KOPT-K1 (cell line): ENCODE measurements around the gene PABPC1L.
"Not testable (repeated sequence)": the region's sequence is repeated elsewhere in the genome, so short reads cannot be mapped to it uniquely, and the experiment has no call there.

Experiments used
- H3K27ac ChIP-seq: fragments of 200-600 bp; sonication (generic); 2 replicates; pipeline ENCODE4 v1.5.1; 2016; ENCODE audit warnings: antibody characterized with exemption, mild to moderate bottlenecking, low read depth, low read length; ENCODE audit not compliant: poor library complexity, severe bottlenecking
- H3K36me3 ChIP-seq: fragments of 200-600 bp; sonication (generic); 2 replicates; pipeline ENCODE4 v1.5.1; 2017; ENCODE audit warnings: antibody characterized with exemption, mild to moderate bottlenecking, low read length, moderate library complexity; ENCODE audit not compliant: insufficient read depth
- H3K9me3 ChIP-seq: fragments of 200-600 bp; sonication (generic); 2 replicates; pipeline ENCODE4 v1.5.1; 2017; ENCODE audit warnings: antibody characterized with exemption, low read length, mild to moderate bottlenecking; ENCODE audit not compliant: insufficient read depth, poor library complexity, severe bottlenecking

The PABPC1L gene

GRCh38 chr20:44909872-44910689, at the start of gene PABPC1L:
PABPC1L (plus strand) TSS chr20:44910060; CDS start chr20:44910144, 84 bp downstream.
- Histone ChIP-seq H3K9me3 (no peaks in the 10 kb centered on the region), H3K36me3 (peaks cover 70% of the 10 kb centered on the region), H3K27ac (peak within 1 kb of the TSS; percentile 64)

GRCh38 chr20:44861531-44862006, 48.3 kb upstream of the PABPC1L start:
- Histone ChIP-seq H3K36me3 (no peaks in the 10 kb centered on the region), H3K27ac (no peak overlapping the region), H3K9me3 (peaks cover 5% of the 10 kb centered on the region)

GRCh38 chr20:44862286-44862685, 47.6 kb upstream of the PABPC1L start:
- Histone ChIP-seq H3K9me3 (no peaks in the 10 kb centered on the region), H3K36me3 (no peaks in the 10 kb centered on the region), H3K27ac (no peak overlapping the region)

DNA sequence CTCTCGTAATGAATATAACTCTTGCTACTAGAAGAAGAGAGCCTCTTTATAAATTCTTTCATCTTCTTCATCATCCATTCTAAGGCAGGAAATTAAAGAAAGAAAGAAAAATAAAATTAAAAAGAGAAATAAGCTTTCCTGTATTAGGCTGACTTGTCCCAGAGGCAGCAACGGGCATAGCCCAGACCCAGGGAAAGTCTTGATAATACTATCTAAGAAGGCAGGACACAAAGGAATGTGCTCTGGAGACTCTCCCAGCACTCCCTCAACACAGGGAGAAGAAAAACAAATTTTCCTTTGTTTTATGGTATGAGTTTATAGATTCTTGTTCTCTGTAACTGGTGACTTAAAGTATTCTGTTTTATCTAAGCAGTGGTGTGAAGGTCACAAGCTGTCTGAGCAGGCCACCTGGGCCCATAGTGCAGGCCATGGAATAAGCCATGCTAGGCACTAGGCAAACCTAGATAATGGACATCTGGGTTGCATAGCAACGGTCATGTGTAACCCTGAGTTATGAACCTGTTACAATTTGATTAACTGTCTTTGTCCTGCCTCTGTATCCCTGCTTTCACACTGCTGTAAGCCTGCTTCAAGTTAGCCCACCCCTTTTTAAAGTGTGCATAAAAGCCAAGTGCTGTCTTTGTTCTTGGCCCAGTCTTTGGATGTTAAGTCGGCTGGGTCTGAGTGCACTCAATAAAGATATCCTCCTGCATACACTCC, 46.3 kb upstream of the PABPC1L start:
- H3K9me3 ChIP-seq, H3K36me3 ChIP-seq, H3K27ac ChIP-seq: not testable (repeated sequence)

GRCh38 chr20:44864493-44864892, 45.4 kb upstream of the PABPC1L start:
- H3K9me3 ChIP-seq, H3K36me3 ChIP-seq, H3K27ac ChIP-seq: not testable (repeated sequence)

GRCh38 chr20:44866703-44867335, 43.0 kb upstream of the PABPC1L start:
- H3K36me3 ChIP-seq: no peaks in the 10 kb centered on the region
- no peaks in the 10 kb centered on the region for H3K9me3 ChIP-seq
- no peak overlapping the region for H3K27ac ChIP-seq

GRCh38 chr20:44869471-44869870, 40.4 kb upstream of the PABPC1L start:
- no peak overlapping the region for H3K27ac ChIP-seq
- H3K9me3 ChIP-seq: no peaks in the 10 kb centered on the region
- H3K36me3 ChIP-seq: no peaks in the 10 kb centered on the region

- not testable (repeated sequence) for H3K36me3 ChIP-seq, H3K9me3 ChIP-seq, H3K27ac ChIP-seq
Measured at GRCh38 chr20:44882360-44882759, 27.5 kb upstream of the PABPC1L start.

- Histone ChIP-seq H3K36me3 (peaks cover 12% of the 10 kb centered on the region), H3K27ac (no peak overlapping the region), H3K9me3 (no peaks in the 10 kb centered on the region)
Measured at GRCh38 chr20:44883214-44883902, 26.5 kb upstream of the PABPC1L start.

GRCh38 chr20:44884907-44885391, 24.9 kb upstream of the PABPC1L start:
- H3K36me3 ChIP-seq: peaks cover 28% of the 10 kb centered on the region
- peak overlapping the region; percentile 89 for H3K27ac ChIP-seq
- H3K9me3 ChIP-seq: no peaks in the 10 kb centered on the region

- peaks cover 34% of the 10 kb centered on the region for H3K36me3 ChIP-seq
- no peaks in the 10 kb centered on the region for H3K9me3 ChIP-seq
- H3K27ac ChIP-seq: peak within 1 kb of the TSS; percentile 89
Measured at GRCh38 chr20:44885392-44886265, 24.2 kb upstream of the PABPC1L start, which contains the start of gene YWHAB. YWHAB (plus strand) TSS chr20:44885705; CDS start chr20:44901534, 15,829 bp downstream.

DNA sequence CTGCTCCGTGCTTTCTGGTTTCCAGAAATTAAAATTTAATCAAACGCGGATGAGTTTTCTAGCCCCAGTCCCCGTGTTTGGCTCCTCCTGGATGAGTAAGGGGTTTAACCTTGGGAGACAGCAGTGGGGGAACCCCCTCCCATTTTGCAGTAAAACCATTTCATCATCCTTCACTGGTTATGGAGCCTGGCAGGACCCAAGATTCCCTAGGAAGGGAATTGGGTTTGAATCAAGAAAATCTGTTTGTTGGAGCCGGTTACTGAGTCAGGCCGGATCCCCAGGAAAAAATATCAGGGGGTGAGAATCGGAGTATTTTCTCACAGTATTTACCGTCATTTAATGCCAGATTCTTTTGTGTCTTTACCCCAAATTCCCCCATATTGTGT, 23.6 kb upstream of the PABPC1L start:
- Histone ChIP-seq H3K9me3 (no peaks in the 10 kb centered on the region), H3K27ac (peak overlapping the region; percentile 89), H3K36me3 (peaks cover 40% of the 10 kb centered on the region)

- peak overlapping the region; percentile 89 for H3K27ac ChIP-seq
- peaks cover 45% of the 10 kb centered on the region for H3K36me3 ChIP-seq
Measured at GRCh38 chr20:44886828-44887227, 23.0 kb upstream of the PABPC1L start.

DNA sequence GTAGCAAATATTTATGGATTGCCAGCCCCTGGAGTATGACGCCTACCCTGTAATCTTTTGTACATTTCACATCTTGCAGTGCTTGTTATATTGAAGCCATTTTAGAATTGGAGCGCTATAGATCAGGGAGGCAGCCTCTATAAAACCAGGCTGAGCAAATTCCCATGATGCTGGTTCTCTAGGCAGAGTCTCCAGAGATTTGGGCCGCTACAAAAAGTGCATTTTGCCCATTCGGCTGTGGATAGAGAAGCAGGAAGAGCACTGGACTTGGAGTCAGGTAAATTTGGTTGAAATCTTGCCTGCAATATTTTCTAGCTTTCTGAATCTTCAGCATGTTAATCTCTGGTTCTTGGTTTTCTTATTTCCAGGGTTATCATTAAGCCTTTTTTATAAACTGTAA, 22.4 kb upstream of the PABPC1L start:
- Histone ChIP-seq H3K9me3 (no peaks in the 10 kb centered on the region), H3K36me3 (peaks cover 52% of the 10 kb centered on the region), H3K27ac (peak overlapping the region; percentile 89)

More at GRCh38 chr20:44886828-44887227, 23.0 kb upstream of the PABPC1L start:
- no peaks in the 10 kb centered on the region for H3K9me3 ChIP-seq
